ENCODE data around the gene HAND2.

GRCh38 chr4:173538148-173538908 lies 8.3 kb upstream of the HAND2 start:
- TF ChIP-seq CTCF (IDR thresholded peaks at IDR 0.05; ENCODE audit: borderline replicate concordance, extremely low read depth, low read length, poor library complexity, severe bottlenecking) (no peak), EZH2 (IDR thresholded peaks at IDR 0.05; ENCODE audit: borderline replicate concordance, low read depth, low read length, severe bottlenecking) (no peak)

All from DND-41 (cell line).